HepG2 (cell line): ENCODE results near the gene ACCSL. TPM values are rescaled to one million over a fixed set of nuclear protein-coding genes. Genes with fewer than 3 reads are reported as not detected.

Source experiments
- ATAC-seq: fragments of 200-7000 bp; cut with Tn5 transposase; 3 replicates; pipeline ENCODE4 v1.9.1; 2020; ENCODE audit warnings: mild to moderate bottlenecking, moderate library complexity
- BruUV-seq: library from RNA; stranded (reverse); fragments of 400-500 nt; replicated peaks from 2 replicates; lab custom pipeline; 2021; lab: Mats Ljungman, UMichigan
- CTCF ChIA-PET: fragments of 300-600 bp; formaldehyde crosslinking; extraction: SDS; loops from one replicate; lab custom pipeline; 2021; ENCODE audit warnings: low total read pairs, inconsistent platforms, low intra/inter-chr PET ratio; lab: Yijun Ruan, JAX
- POLR2A ChIA-PET: fragments of 350-600 bp; sonication (Branson Sonifier 250); formaldehyde crosslinking; loops from one replicate; lab custom pipeline; 2020; ENCODE audit warnings: antibody characterized with exemption, inconsistent platforms; lab: Yijun Ruan, JAX
- DNase-seq: peaks from one replicate; pipeline ENCODE4 v3.0.0-alpha.2; 2015; ENCODE audit warnings: low spot score
- FAIRE-seq: peaks from 3 replicates; lab custom pipeline; 2011; peaks lifted over from hg19 to GRCh38; lab: Jason Lieb, UNC
- H2AFZ ChIP-seq: one replicate; pipeline ENCODE4 v1.6.1; 2011; ENCODE audit warnings: low read length, inconsistent platforms
- H3K27ac ChIP-seq: fragments of 300-600 bp; 3 replicates; pipeline ENCODE4 v1.8.0; 2011; ENCODE audit warnings: mixed run types, mild to moderate bottlenecking, mixed read lengths, low read length, inconsistent platforms; ENCODE audit not compliant: insufficient read depth; ENCODE audit errors: extremely low read length
- H3K27me3 ChIP-seq, 2 experiments: fragments of 200-600 bp in 1 of 2; 2 replicates in 1 of 2; 3 replicates in 1 of 2; pipeline versions ENCODE4 v1.6.0 to v1.8.0; 2011; ENCODE audit warnings: low read length in 2 of 2, mild to moderate bottlenecking in 2 of 2, moderate library complexity in 2 of 2, inconsistent platforms in 1 of 2; ENCODE audit not compliant: insufficient read depth in 2 of 2, control insufficient read depth in 1 of 2
- H3K36me3 ChIP-seq, 2 experiments: fragments of 200-600 bp in 1 of 2; replicated peaks in 1 of 2; 2 replicates in 1 of 2; 3 replicates in 1 of 2; pipeline versions ENCODE4 v1.5.1 to v1.8.0; 2011; ENCODE audit warnings: low read length in 2 of 2, inconsistent platforms in 1 of 2; ENCODE audit not compliant: insufficient read depth in 2 of 2, control insufficient read depth in 1 of 2
- H3K4me1 ChIP-seq: 2 replicates; pipeline ENCODE4 v1.5.1; 2012; ENCODE audit warnings: low read length, inconsistent platforms; ENCODE audit not compliant: insufficient read depth
- H3K4me2 ChIP-seq: 2 replicates; pipeline ENCODE4 v1.6.0; 2011; ENCODE audit warnings: low read depth, low read length, inconsistent platforms
- H3K4me3 ChIP-seq, 3 experiments: fragments of 200-600 bp in 1 of 3; sonication (generic), shearing (Covaris generic) in 1 of 3; replicated peaks in 1 of 3; 2 replicates each; pipeline ENCODE4 v1.5.1; 2011 to 2016; ENCODE audit warnings: low read length in 3 of 3, inconsistent platforms in 2 of 3, low read depth in 2 of 3, mild to moderate bottlenecking in 2 of 3, control low read depth in 1 of 3, mixed read lengths in 1 of 3; ENCODE audit not compliant: insufficient read depth in 1 of 3
- H3K79me2 ChIP-seq: one replicate; pipeline ENCODE4 v1.6.1; 2011; ENCODE audit warnings: low read length, inconsistent platforms; ENCODE audit not compliant: insufficient read depth
- H3K9ac ChIP-seq: 2 replicates; pipeline ENCODE4 v1.6.0; 2011; ENCODE audit warnings: mild to moderate bottlenecking, low read depth, low read length, inconsistent platforms; ENCODE audit not compliant: insufficient read depth
- H3K9me3 ChIP-seq: 2 replicates; pipeline ENCODE4 v1.5.1; 2012; ENCODE audit warnings: mild to moderate bottlenecking, low read length
- H4K20me1 ChIP-seq: 2 replicates; pipeline ENCODE4 v1.6.0; 2011; ENCODE audit warnings: inconsistent platforms, mild to moderate bottlenecking, low read length, moderate library complexity; ENCODE audit not compliant: insufficient read depth
- ERF ChIP-seq: IDR thresholded peaks from 2 replicates; pipeline ENCODE4 v1.6.1; 2018; ENCODE audit warnings: missing biosample characterization, missing genetic modification reagents
- GABPA ChIP-seq, 2 experiments: IDR thresholded peaks; 2 replicates each; pipeline ENCODE4 v1.6.1; 2011 to 2016; ENCODE audit warnings: low read depth in 2 of 2, low read length in 1 of 2, missing biosample characterization in 1 of 2, missing genetic modification characterization in 1 of 2
- HOMEZ ChIP-seq: IDR thresholded peaks from 2 replicates; pipeline ENCODE4 v1.6.1; 2016; ENCODE audit warnings: low read depth
- RBFOX2 ChIP-seq: fragments of 200-400 bp; formaldehyde crosslinking; IDR thresholded peaks from 2 replicates; pipeline ENCODE4 v1.6.1; 2017; ENCODE audit warnings: low read depth, mild to moderate bottlenecking, low read length
- SUZ12 ChIP-seq: fragments of 150-350 bp; IDR thresholded peaks from 2 replicates; pipeline ENCODE4 v1.6.1; 2014; ENCODE audit warnings: low read depth, low read length
- ZBTB20 ChIP-seq: sonication (generic); formaldehyde crosslinking; IDR thresholded peaks from 2 replicates; pipeline ENCODE4 v1.8.1; 2023; ENCODE audit warnings: missing genetic modification reagents, low read depth, mild to moderate bottlenecking, borderline replicate concordance
- ZNF513 ChIP-seq: sonication (generic); formaldehyde crosslinking; conservative IDR thresholded peaks from 2 replicates; pipeline ENCODE4 v1.5.0; 2020; ENCODE audit warnings: missing genetic modification reagents
- WGBS: methylation state at CpG from one replicate; pipeline ENCODE4 v1.1.6; 2017; ENCODE audit warnings: low lambda C conversion rate; 5-methylcytosine and 5-hydroxymethylcytosine counted together
- in situ Hi-C: cut with HindIII; loops from 2 replicates; pipeline ENCODE4 v1.10.0; 2017; ENCODE audit warnings: low pct_unique_long_range_greater_than_20kb; ENCODE audit not compliant: extremely low pct_ligation_motif_present
- intact Hi-C: fragments of 100-400 bp; cut with micrococcal nuclease; formaldehyde crosslinking; loops from one replicate; pipeline ENCODE4 v1.10.0; 2022; ENCODE audit not compliant: unreplicated experiment
- polyA plus RNA-seq, 8 experiments: library from polyadenylated mRNA; depleted of rRNA in 3 of 8; stranded (reverse) in 7 of 8; unstranded in 1 of 8; fragments of >200 nt; fragmentation: Illumina TruSeq in 4 of 8; extraction: Trizol in 4 of 8; gene quantifications; 2 replicates each; pipeline versions ENCODE4 v1.2.1 to v1.2.3, GENCODE V29; 2011 to 2016; ENCODE audit warnings: low read depth in 4 of 8, missing spikeins in 1 of 8, mixed read lengths in 1 of 8; ENCODE audit not compliant: insufficient read depth in 1 of 8
- total RNA-seq, 5 experiments: library from RNA; depleted of rRNA; stranded (reverse); fragments of >200 nt; fragmentation: Illumina TruSeq; extraction: Trizol; gene quantifications; 2 replicates each; pipeline ENCODE4 v1.2.3, GENCODE V29; 2016; ENCODE audit warnings: low read depth in 1 of 5
- TF ChIP-seq, protein P1 (sequence below): sonication (generic); formaldehyde crosslinking; IDR thresholded peaks from 2 replicates; pipeline ENCODE4 v1.4.0; 2020; ENCODE audit warnings: missing genetic modification reagents

Gene ACCSL
- total and polyA plus RNA-seq, 2 of the 13 experiments (the other 11 are each of a cell fraction or from before 2014, with no cell fraction given), result not detected

- no peak for TF ChIP-seq RBFOX2
- TF ChIP-seq GABPA (IDR thresholded peaks at IDR 0.05; ENCODE audit: low read depth, low read length), result no peak
- no peak for TF ChIP-seq GABPA (CRISPR knock-in tag; IDR thresholded peaks at IDR 0.05; ENCODE audit: low read depth)
- no peak for TF ChIP-seq ERF
- no peak for TF ChIP-seq SUZ12
- TF ChIP-seq HOMEZ, result no peak
- TF ChIP-seq ZBTB20 (CRISPR knock-in tag), result no peak
- FAIRE-seq, result no peak
Observed at GRCh38 chr11:44051171-44051570, 3.4 kb downstream of the ACCSL start.

DNA sequence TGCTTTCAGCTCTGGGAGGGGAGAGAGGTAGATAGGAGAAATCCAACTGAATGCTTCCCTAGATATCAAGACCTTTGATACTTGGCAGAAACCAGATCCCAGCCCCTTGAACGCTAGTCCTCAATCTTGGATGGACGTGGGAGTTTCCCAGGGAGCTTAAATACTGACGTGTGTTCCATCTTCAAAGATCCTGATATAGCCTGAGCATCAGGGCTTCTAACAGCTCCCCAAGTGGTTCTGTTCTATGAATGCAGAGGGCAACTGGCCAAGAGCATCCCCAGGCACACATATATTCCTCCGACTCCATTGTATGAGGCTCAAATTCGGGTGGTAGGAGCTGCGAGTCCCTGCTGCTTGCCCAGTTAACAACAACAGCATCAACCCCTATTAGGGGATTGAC, 9.6 kb downstream of the ACCSL start:
- FAIRE-seq, result no peak
- 4% methylated on average over 4 of the region's 6 CpGs for WGBS
- in situ Hi-C loops, result no loop called here
- BruUV-seq, result no TSS peak
- intact Hi-C loops, result no loop called here
- H4K20me1 ChIP-seq, result no peaks in the 10 kb centered on the region
- no peaks in the 10 kb centered on the region for H3K36me3 ChIP-seq
- no peak overlapping the region for H3K4me3 ChIP-seq
- CTCF ChIA-PET, result no interaction called here
- H3K27me3 ChIP-seq, result peaks cover 1 to 11% of the 10 kb centered on the region in 2 experiments; a peak in 2 of 5 replicates
- POLR2A ChIA-PET, result no interaction called here
- no peaks in the 10 kb centered on the region for H3K4me1 ChIP-seq
- no peak for DNase-seq
- no peak for TF ChIP-seq ZNF513 (CRISPR knock-in tag)
- TF ChIP-seq, protein P1, sequence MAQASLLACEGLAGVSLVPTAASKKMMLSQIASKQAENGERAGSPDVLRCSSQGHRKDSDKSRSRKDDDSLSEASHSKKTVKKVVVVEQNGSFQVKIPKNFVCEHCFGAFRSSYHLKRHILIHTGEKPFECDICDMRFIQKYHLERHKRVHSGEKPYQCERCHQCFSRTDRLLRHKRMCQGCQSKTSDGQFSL (CRISPR knock-in tag), result no peak
- no peak overlapping the region for H3K4me2 ChIP-seq
- no peak for ATAC-seq
- H2AFZ ChIP-seq, result no peak overlapping the region
- H3K27ac ChIP-seq, result no peak overlapping the region
- no peaks in the 10 kb centered on the region for H3K9me3 ChIP-seq
- H3K9ac ChIP-seq, result no peak overlapping the region
- H3K79me2 ChIP-seq, result no peaks in the 10 kb centered on the region

More at GRCh38 chr11:44051171-44051570, 3.4 kb downstream of the ACCSL start:
- no peaks in the 10 kb centered on the region for H3K36me3 ChIP-seq
- no peaks in the 10 kb centered on the region for H3K9me3 ChIP-seq
- in situ Hi-C loops, result no loop called here
- ChIA-PET CTCF (no interaction called here), POLR2A (no interaction called here)
- no TSS peak for BruUV-seq
- no peaks in the 10 kb centered on the region for H3K79me2 ChIP-seq
- H3K4me3 ChIP-seq, result no peak overlapping the region
- no peak overlapping the region for H2AFZ ChIP-seq
- ATAC-seq (no peak), DNase-seq (no peak)
- no CpG with 5 or more reads among the region's 4 CpGs for WGBS
- H4K20me1 ChIP-seq, result no peaks in the 10 kb centered on the region
- no peak overlapping the region for H3K4me2 ChIP-seq
- no peaks in the 10 kb centered on the region for H3K4me1 ChIP-seq
- intact Hi-C loops, result no loop called here
- peaks cover 3 to 9% of the 10 kb centered on the region in 2 experiments; a peak in 3 of 5 replicates for H3K27me3 ChIP-seq
- H3K9ac ChIP-seq, result no peak overlapping the region
- no peak overlapping the region for H3K27ac ChIP-seq
